ES-I3 (cell line): ENCODE data around the gene OR5AU1.

Experiments
- H3K36me3 ChIP-seq: 2 replicates; pipeline ENCODE4 v1.6.1; 2013; ENCODE audit warnings: mild to moderate bottlenecking, low read length, control low read depth, moderate library complexity; ENCODE audit not compliant: insufficient read depth
- H3K4me1 ChIP-seq: 2 replicates; pipeline ENCODE4 v1.6.1; 2013; ENCODE audit warnings: mild to moderate bottlenecking, control low read depth, low read length; ENCODE audit not compliant: insufficient read depth
- H3K9ac ChIP-seq: 2 replicates; pipeline ENCODE4 v1.6.1; 2013; ENCODE audit warnings: low read depth, mild to moderate bottlenecking, low read length, moderate library complexity
- H3K9me3 ChIP-seq: 2 replicates; pipeline ENCODE4 v1.6.1; 2013; ENCODE audit warnings: mild to moderate bottlenecking, low read length, moderate library complexity; ENCODE audit not compliant: control insufficient read depth, insufficient read depth

The OR5AU1 gene

DNA sequence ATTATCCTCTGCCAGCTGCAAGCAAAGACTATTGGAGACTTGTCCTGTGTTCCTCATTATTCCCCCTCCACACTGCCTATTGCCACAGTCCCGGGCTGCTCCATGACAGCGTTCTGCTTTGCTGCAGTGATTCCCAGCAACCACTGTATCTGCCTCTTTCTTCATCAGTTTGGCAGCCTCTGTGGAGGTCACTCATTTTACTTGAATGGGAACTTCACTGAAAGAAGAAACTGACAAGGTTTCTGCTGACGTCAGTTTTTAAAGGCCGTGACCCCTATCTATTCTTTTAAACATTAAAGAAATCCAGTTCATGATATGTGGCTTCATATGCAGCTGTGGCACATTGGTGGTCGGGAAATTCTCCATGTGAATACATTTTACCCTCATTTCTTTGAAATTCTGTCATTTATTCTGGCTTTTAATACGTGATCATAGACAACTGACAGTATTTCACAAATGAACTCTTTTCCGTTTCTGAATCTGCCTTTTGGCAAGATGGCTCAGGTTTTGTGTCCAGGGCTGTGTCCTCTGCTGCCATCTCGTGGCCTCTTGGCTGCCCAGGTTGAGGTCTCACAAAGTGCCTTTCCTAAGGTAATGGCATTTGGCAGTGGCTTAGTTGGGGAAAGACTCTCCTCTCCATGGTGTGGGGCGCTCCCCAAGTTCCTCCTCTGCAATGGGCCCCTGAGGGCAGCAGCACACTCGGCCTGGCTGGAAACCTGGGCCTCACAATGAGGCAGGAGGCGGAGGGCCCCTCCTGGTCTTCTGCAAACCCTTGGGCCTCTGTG lies 49.2 kb downstream of the OR5AU1 start:
- Histone ChIP-seq H3K9me3 (no peaks in the 10 kb centered on the region), H3K4me1 (peaks cover 28% of the 10 kb centered on the region), H3K36me3 (no peaks in the 10 kb centered on the region), H3K9ac (peak overlapping the region; percentile 11; the same call in 1 of the 2 replicates)

DNA sequence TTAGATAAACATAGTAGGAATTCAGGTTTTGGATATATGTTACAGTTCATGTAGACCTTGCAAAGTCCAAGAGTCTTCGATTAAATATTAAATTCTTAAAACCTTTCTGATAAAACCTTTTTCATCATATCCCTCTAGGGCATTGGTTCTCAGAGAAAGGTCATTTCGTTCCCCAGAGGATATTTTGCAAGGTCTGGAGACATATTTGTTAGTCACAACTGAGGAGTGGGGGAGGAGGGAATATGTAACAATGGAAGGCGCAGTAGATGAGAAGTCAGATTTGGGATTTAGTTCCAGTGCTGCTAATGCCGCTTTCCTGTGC lies 49.7 kb downstream of the OR5AU1 start:
- H3K9me3 ChIP-seq, result no peaks in the 10 kb centered on the region
- peaks cover 28% of the 10 kb centered on the region for H3K4me1 ChIP-seq
- no peak overlapping the region for H3K9ac ChIP-seq
- H3K36me3 ChIP-seq, result no peaks in the 10 kb centered on the region

DNA sequence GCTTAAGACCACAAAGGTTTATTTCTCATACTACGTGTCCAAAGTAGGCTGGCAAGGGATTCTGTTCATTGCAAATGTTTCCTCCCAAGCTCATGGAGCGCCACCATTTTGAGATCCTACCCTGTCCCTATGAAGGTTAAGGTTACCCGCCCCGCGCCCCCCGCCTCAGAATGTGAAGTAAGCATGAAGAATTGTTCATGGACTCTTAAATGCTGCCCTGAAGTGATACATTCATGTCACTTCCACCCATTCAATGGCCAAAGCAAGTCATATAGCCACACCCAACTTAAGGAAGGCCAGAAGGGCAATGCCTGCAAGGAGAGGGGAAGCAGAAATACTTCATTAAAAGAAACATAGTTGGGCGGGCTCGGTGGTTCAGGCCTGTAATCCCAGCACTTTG lies 50.8 kb downstream of the OR5AU1 start:
- peaks cover 28% of the 10 kb centered on the region for H3K4me1 ChIP-seq
- no peaks in the 10 kb centered on the region for H3K36me3 ChIP-seq

More for the DNA sequence above, 50.8 kb downstream of the OR5AU1 start:
- no peak overlapping the region for H3K9ac ChIP-seq
- H3K9me3 ChIP-seq, result no peaks in the 10 kb centered on the region
